PC-9 (cell line): ENCODE results near the gene UBA6. TPM values are rescaled to one million over a fixed set of nuclear protein-coding genes. Genes with fewer than 3 reads are reported as not detected.

Experiments
- BruUV-seq: library from RNA; stranded (reverse); fragments of 400-500 nt; replicated peaks from 2 replicates; lab custom pipeline; 2021; lab: Mats Ljungman, UMichigan
- CTCF ChIA-PET: fragments of 300-600 bp; sonication (Branson Sonifier 250); formaldehyde crosslinking; loops from one replicate; lab custom pipeline; 2022; ENCODE audit warnings: antibody characterized with exemption; lab: Charles Lee
- POLR2A ChIA-PET: fragments of 300-600 bp; sonication (Branson Sonifier 250); formaldehyde crosslinking; loops from one replicate; lab custom pipeline; 2022; ENCODE audit warnings: antibody characterized with exemption; ENCODE audit not compliant: unreplicated experiment; lab: Charles Lee
- DNase-seq, 2 experiments: peaks; one replicate each; pipeline versions ENCODE4 v3.0.0 to v3.0.0-alpha.2; 2015 to 2022; ENCODE audit warnings: mixed read lengths in 1 of 2
- H2AFZ ChIP-seq: fragments of 200-600 bp; sonication (generic); 2 replicates; pipeline ENCODE4 v1.8.1; 2017; ENCODE audit warnings: antibody characterized with exemption
- H3F3A ChIP-seq: fragments of 200-600 bp; sonication (generic); 2 replicates; pipeline ENCODE4 v1.8.1; 2017; ENCODE audit warnings: antibody characterized with exemption, mild to moderate bottlenecking, low read depth; ENCODE audit not compliant: insufficient read depth
- H3K27ac ChIP-seq: fragments of 200-600 bp; sonication (generic); 2 replicates; pipeline ENCODE4 v1.6.1; 2016; ENCODE audit warnings: mixed run types
- H3K27me3 ChIP-seq: fragments of 200-600 bp; sonication (generic); 2 replicates; pipeline ENCODE4 v1.6.1; 2016; ENCODE audit warnings: low read depth, mixed run types; ENCODE audit not compliant: insufficient read depth
- H3K36me3 ChIP-seq: fragments of 200-600 bp; sonication (generic); 2 replicates; pipeline ENCODE4 v1.6.1; 2016; ENCODE audit warnings: low read depth, mixed run types
- H3K4me1 ChIP-seq: fragments of 200-600 bp; sonication (generic); replicated peaks from 2 replicates; pipeline ENCODE4 v1.6.1; 2016; ENCODE audit warnings: mixed run types; ENCODE audit not compliant: insufficient read depth
- H3K4me2 ChIP-seq: fragments of 200-600 bp; sonication (generic); 2 replicates; pipeline ENCODE4 v1.6.1; 2017; ENCODE audit warnings: mixed run types
- H3K4me3 ChIP-seq: fragments of 200-600 bp; sonication (generic); 2 replicates; pipeline ENCODE4 v1.6.1; 2016; ENCODE audit warnings: mixed run types
- H3K79me2 ChIP-seq: fragments of 200-600 bp; sonication (generic); 2 replicates; pipeline ENCODE4 v1.6.1; 2017; ENCODE audit warnings: low read depth, mixed run types
- H3K9me2 ChIP-seq: fragments of 200-600 bp; sonication (generic); 2 replicates; pipeline ENCODE4 v1.8.1; 2017; ENCODE audit warnings: mild to moderate bottlenecking; ENCODE audit not compliant: insufficient read depth
- H3K9me3 ChIP-seq: fragments of 200-600 bp; sonication (generic); 2 replicates; pipeline ENCODE4 v1.8.1; 2016; ENCODE audit warnings: low read depth; ENCODE audit not compliant: insufficient read depth
- H4K20me1 ChIP-seq: fragments of 200-600 bp; sonication (generic); 2 replicates; pipeline ENCODE4 v1.8.1; 2017; ENCODE audit not compliant: insufficient read depth
- EZH2 ChIP-seq: fragments of 200-600 bp; sonication (generic); IDR thresholded peaks from 2 replicates; pipeline ENCODE4 v1.8.0; 2017; ENCODE audit warnings: antibody characterized with exemption, low read depth
- intact Hi-C: fragments of 100-400 bp; cut with micrococcal nuclease; formaldehyde crosslinking; loops from one replicate; pipeline ENCODE4 v1.10.0; 2022; ENCODE audit not compliant: unreplicated experiment
- total RNA-seq: library from RNA; stranded (reverse); gene quantifications from 2 replicates; pipeline ENCODE4 v1.2.3, GENCODE V29; 2021
- TF ChIP-seq, protein P1 (sequence below): fragments of 200-600 bp; sonication (generic); conservative IDR thresholded peaks from 2 replicates; pipeline ENCODE4 v1.6.1; 2017; ENCODE audit warnings: mixed run types, antibody characterized with exemption, mild to moderate bottlenecking, moderate library complexity

UBA6 gene
- total RNA-seq, 1 experiment from 2014 or later = 64.2 TPM

GRCh38 chr4:67717586-67717985 lies 16.6 kb upstream of the UBA6 start:
- TF ChIP-seq, protein P1, sequence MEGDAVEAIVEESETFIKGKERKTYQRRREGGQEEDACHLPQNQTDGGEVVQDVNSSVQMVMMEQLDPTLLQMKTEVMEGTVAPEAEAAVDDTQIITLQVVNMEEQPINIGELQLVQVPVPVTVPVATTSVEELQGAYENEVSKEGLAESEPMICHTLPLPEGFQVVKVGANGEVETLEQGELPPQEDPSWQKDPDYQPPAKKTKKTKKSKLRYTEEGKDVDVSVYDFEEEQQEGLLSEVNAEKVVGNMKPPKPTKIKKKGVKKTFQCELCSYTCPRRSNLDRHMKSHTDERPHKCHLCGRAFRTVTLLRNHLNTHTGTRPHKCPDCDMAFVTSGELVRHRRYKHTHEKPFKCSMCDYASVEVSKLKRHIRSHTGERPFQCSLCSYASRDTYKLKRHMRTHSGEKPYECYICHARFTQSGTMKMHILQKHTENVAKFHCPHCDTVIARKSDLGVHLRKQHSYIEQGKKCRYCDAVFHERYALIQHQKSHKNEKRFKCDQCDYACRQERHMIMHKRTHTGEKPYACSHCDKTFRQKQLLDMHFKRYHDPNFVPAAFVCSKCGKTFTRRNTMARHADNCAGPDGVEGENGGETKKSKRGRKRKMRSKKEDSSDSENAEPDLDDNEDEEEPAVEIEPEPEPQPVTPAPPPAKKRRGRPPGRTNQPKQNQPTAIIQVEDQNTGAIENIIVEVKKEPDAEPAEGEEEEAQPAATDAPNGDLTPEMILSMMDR = no peak
- TF ChIP-seq EZH2 = no peak
- CTCF ChIA-PET = no interaction called here
- Histone ChIP-seq H3K27ac (no peak overlapping the region), H3F3A (no peaks in the 10 kb centered on the region), H2AFZ (no peak overlapping the region), H3K4me2 (no peak overlapping the region), H3K36me3 (no peaks in the 10 kb centered on the region), H3K4me1 (peaks cover 31% of the 10 kb centered on the region), H3K4me3 (no peak overlapping the region), H3K9me3 (no peaks in the 10 kb centered on the region), H4K20me1 (no peaks in the 10 kb centered on the region), H3K9me2 (no peaks in the 10 kb centered on the region), H3K27me3 (no peaks in the 10 kb centered on the region), H3K79me2 (no peaks in the 10 kb centered on the region)
- intact Hi-C loops = no loop called here
- BruUV-seq = no TSS peak
- no peak for DNase-seq
- POLR2A ChIA-PET = no interaction called here

GRCh38 chr4:67714955-67715354 lies 14.0 kb upstream of the UBA6 start:
- ChIA-PET POLR2A (no interaction called here), CTCF (no interaction called here)
- H3F3A ChIP-seq = peaks cover 6% of the 10 kb centered on the region; the same call in 1 of the 2 replicates
- H3K4me1 ChIP-seq = peaks cover 32% of the 10 kb centered on the region
- H3K36me3 ChIP-seq = no peaks in the 10 kb centered on the region
- H3K27ac ChIP-seq = no peak overlapping the region
- BruUV-seq = no TSS peak
- no peak overlapping the region for H3K4me3 ChIP-seq
- DNase-seq = no peak
- intact Hi-C loops = no loop called here
- no peak for TF ChIP-seq EZH2
- TF ChIP-seq, protein P1 = no peak
- H3K27me3 ChIP-seq = no peaks in the 10 kb centered on the region
- H4K20me1 ChIP-seq = no peaks in the 10 kb centered on the region
- no peak overlapping the region for H3K4me2 ChIP-seq
- no peak overlapping the region for H2AFZ ChIP-seq
- no peaks in the 10 kb centered on the region for H3K9me3 ChIP-seq
- H3K79me2 ChIP-seq = no peaks in the 10 kb centered on the region
- no peaks in the 10 kb centered on the region for H3K9me2 ChIP-seq

- Histone ChIP-seq H3K9me2 (no peaks in the 10 kb centered on the region), H2AFZ (no peak overlapping the region), H3K79me2 (no peaks in the 10 kb centered on the region), H4K20me1 (no peaks in the 10 kb centered on the region), H3K4me3 (no peak overlapping the region), H3K9me3 (no peaks in the 10 kb centered on the region), H3F3A (peaks cover 6% of the 10 kb centered on the region; the same call in 1 of the 2 replicates), H3K36me3 (no peaks in the 10 kb centered on the region), H3K27ac (no peak overlapping the region), H3K27me3 (no peaks in the 10 kb centered on the region), H3K4me1 (peaks cover 32% of the 10 kb centered on the region), H3K4me2 (0 out of 2 replicates have a peak overlapping the region, but pooled peaks have one; percentile 15)
- no TSS peak for BruUV-seq
- CTCF ChIA-PET = no interaction called here
- TF ChIP-seq, protein P1 = no peak
- TF ChIP-seq EZH2 = no peak
- POLR2A ChIA-PET = interaction anchor here (0.6 to 0.8 kb wide), 2 partner anchors 23 to 31 kb away, joined by 3 to 6 read pairs; no protein-coding TSS in a partner anchor
- intact Hi-C loops = no loop called here
- no peak for DNase-seq
These were observed 13.3 kb upstream of the UBA6 start for GRCh38 chr4:67714248-67714583.
